ENCODE measurements around the gene LHFPL5.

The LHFPL5 gene

DNA sequence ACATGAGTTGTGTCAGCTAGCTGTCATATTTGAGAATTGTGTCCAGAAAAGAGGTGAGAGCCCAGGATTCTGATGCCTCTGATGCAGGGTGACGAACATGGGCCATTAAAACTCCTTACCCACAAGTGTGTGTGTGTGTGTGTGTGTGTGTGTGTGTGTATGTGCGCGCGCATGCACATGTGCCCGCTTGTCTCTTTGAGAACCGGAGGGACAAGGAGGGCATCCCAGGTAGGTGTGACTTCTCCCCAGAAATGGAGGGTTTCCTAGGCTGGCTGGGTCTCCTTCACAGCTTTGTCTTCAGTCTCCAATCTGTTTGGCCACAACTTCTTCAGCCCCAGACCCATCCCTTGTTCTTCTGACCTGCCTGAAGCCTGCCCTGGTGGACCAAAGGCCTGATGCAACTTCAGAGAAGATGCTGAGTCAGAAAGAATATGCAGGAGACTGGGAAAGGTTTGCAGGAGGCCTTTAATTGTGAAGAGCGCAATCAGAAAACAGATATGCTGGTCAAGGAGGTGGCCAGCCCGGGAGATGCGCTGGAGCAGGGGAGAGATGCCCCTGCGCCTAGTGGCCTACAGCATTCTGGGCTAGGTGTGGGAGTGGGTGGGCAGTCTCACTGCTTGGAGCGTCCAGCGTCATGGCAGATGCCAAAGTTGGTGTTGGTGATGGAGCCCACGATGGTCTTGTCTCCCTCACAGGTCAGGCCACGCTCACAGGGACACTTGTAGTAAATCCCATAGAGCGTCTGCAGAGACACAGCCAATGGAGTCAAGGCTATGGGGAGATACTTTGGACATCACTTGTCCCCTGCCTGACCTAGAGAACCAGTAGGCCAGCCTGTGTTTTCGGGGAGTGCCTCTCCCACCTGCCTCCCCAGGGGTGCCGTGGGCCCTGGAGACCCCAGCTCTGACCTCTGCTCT lies 10.4 kb upstream of the LHFPL5 start:
- no peak for DNase-seq

- no peak for DNase-seq
Observed at GRCh38 chr6:35795453-35796071, 9.6 kb upstream of the LHFPL5 start.

GRCh38 chr6:35796236-35796635 lies 8.9 kb upstream of the LHFPL5 start:
- no peak for DNase-seq

DNA sequence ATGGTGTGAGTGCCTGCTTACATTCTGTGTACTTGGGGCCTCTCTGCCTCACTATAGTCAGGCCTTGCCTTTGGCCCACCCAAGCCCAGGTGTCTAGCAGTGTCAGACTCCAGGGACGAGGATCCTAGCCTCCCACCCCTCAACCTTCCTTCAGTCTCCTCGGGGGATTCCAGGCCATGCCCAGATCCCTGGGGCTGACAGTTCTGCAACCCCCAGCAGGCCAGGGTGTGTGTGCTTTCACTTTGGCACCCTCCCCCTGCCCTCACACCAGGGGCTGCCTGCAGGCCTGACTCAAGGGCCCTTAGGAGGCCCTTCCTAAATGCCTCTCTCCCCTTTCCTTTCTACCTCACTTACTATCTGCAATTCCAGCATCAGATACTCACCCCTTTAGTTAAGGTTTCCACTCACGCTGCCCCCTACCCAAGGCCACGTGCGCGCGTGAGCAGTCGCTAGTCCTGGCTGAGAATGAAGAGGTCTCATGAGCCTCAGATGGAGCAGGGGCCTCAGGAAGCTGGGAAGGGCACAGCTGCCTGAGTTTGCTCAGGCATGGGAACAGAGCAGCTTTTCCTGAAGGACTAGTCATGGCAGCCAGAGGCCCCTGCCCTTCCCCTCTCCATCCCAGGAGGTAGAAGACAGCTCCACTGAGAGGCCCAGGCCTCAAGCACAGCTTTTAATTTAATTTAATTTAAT lies 7.2 kb upstream of the LHFPL5 start:
- DNase-seq, result no peak

DNA sequence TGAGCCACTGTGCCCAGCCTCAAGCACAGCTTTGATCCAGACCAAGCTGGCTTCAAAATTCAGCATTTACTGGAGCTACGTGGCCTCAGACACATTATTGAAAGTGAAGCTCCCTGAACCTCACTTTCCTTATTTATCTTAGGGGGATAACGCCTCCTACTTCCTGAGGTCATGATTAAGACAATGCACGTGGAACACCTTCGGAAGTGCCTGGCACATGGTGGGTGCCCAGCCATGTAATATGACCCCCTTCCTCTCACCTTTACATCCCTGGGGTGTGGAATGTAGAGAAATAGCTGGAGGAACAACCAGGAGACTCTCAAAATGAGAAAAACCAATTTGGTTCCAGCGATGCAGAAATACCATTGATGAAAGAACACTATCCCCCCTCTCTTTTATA lies 6.4 kb upstream of the LHFPL5 start:
- no peak for DNase-seq

DNA sequence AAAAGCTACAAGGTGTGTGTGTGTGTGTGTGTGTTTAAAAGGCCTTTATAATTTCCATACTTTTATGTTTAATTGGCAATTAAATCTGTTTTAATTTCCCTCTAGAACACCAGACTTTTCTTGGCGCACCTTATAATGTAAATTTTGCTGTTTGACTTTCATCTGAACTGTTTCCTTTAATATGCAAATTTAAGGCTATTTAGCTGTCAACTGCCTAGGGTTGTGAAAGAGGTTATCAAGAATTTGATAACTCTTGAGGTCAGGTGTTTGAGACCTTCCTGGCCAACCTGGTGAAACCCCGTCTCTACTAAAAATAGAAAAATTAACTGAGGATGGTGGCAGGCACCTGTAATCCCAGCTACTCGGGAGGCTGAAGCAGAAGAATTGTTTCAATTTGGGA lies 4.0 kb upstream of the LHFPL5 start:
- no peak for DNase-seq

DNA sequence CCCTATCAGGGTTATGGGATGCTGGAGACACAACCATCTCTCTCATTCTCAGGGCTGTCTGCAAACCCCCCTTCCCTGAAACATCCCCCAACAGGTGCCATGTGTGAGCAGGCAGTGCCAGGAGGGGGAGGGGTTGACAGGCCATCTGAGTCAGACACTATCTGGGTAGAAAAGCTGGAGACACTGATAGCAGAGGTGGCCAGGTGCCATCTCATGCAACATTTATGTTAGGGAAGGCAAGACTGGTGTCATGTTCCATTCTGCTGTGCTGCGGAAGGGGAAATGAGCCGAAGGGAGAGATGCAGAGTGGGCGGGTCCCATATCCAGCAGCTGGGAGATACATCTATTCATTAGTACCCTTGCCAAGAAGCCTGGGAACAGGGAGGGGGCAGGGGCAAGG lies 3.5 kb downstream of the LHFPL5 start:
- DNase-seq, result peak in 1 of 2 experiments; percentile 38

GRCh38 chr6:35809809-35810208 lies 4.7 kb downstream of the LHFPL5 start:
- no peak for DNase-seq

- DNase-seq, result no peak
Observed at GRCh38 chr6:35810971-35811698, 6.0 kb downstream of the LHFPL5 start.

DNA sequence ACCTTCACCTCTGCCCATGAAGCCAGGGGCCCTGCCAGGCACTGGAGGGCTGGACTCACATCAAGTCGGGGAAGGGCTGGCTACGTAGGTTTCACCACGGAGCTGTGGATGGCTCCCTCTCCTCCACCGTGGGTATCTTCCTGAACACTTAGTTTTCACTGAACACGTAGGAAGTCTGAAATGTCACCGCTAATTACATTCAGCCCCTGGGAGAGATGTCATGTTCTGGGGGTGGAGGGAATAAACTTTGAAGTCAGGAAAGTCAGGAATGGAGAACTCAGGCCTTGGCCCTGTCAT lies 6.5 kb downstream of the LHFPL5 start:
- no peak for DNase-seq

DNA sequence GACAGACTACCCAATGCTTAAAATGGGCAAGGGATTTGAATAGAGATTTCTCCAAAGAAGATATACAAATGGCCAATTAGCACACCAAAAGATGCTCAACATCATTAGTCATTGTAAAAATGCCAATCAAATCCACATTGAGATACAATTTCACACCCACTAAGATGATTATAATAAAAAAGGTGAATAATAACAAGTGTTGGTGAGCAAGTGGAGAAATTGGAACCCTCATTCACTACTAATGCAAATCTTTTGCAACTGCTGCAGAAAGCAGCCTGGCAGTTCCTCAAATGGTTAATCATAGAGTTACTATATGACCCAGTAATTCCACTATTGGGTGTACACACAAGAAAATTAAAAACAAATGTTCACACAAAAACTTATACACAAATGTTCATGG lies 12.4 kb downstream of the LHFPL5 start:
- DNase-seq, result no peak

DNA sequence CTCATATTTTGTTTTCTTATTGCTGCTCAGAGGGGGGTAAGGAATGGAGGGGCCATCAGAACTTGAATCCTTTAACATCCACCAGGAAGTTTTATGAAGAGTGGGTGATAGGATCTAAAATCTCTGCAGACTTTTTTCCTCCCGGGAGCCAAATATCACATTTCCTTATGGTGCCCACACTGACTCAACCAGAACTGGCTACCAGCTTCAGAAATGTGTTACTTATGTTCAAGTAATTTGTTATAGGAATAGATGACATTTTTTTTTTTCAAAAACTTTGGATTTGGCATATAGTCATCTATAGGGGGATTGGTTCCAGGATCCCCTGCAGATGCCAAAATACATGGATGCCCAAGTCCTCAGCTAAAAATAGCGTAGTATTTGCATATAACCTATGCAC lies 18.4 kb downstream of the LHFPL5 start:
- DNase-seq, result no peak

DNA sequence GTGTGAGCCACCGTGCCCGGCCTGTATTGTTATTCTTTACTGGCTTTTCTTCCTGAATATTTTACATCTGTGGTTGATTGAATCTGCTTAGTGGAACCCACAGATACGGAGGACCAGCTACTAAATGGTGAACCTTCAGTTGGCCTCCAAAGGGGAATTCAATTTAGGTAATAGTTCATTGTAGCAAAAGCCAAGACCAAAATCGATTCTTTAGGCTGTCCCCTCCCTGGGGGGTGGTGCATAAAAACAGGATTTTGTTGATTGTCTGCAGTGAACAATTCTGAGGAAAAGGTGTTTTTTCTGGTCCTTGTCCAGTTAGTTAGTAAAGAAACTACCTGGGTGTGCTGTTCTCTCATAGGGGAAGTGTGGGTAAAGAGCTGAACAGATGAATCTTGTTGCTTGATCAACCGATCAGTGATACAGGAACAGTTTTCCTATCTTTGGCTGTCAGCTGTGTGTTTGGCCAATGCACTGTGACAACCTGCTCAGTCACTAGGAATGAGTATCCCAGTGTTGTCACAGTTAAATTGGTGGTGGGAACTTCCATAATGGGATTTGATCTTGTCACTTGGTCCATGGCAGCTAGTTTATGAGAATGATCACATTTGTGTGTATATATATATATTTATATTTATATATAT lies 19.5 kb downstream of the LHFPL5 start:
- DNase-seq, result no peak

GRCh38 chr6:35829306-35829705 lies 24.2 kb downstream of the LHFPL5 start:
- no peak for DNase-seq

DNA sequence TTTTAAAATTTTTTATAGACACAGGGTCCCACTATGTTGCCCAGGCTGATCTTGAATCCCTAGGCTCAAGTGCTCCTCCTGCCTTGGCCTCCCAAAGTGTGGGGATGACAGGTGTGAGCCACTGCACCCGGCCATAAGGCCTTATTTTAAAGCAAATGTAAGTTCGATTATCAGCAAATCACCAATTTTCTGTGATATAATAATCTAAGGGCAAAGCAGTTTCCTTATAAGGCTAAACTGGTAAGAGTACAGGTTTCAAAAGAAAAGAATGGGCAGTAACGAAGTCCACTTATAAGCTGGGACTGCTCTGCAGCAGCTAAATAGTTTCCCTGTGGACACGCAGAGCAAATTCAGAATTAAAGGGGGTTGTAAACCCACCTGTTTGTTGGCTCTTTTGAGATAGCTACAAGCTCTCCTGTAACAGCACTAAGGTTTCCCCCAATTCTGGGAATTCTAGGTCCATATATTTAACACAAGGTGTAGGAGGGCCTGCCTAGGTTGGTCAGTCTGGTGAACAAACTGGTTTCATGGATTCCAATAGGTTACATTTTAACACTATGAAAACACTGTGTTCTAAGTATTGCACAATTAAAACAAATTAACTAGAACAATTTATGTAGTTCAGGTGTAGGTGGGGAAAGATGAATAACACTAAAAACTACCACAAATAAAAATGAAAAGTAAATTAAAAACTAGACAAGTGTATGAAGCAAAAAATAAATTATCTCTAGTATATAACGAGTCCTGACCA lies 26.3 kb downstream of the LHFPL5 start:
- no peak for DNase-seq

GRCh38 chr6:35833536-35833935 lies 28.4 kb downstream of the LHFPL5 start:
- no peak for DNase-seq

GRCh38 chr6:35839019-35839418 lies 33.9 kb downstream of the LHFPL5 start:
- DNase-seq, result no peak

- no peak for DNase-seq
Observed at GRCh38 chr6:35842381-35842780, 37.2 kb downstream of the LHFPL5 start.

DNA sequence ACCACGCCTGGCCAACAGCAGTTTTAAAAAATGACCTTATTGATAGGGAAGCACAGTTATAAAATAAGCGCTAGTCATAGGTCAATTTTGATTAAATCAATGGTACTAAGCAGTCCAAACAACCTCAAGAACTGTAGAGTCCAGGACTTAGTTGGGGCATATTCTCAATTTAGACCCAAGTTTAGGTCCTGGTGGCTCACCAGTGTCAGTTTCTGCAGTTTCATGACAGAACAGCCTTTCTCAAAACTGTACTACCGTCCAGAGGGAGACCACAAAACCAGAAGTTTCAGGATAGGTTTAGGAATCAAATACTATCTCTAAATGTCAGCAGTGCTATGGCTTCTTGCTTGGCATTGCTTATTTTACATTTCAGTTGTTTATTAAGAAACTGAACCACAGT lies 39.1 kb downstream of the LHFPL5 start:
- DNase-seq, result no peak

GRCh38 chr6:35850208-35850607 lies 45.1 kb downstream of the LHFPL5 start:
- no peak for DNase-seq

GRCh38 chr6:35852994-35853393 lies 47.8 kb downstream of the LHFPL5 start:
- no peak for DNase-seq

GRCh38 chr6:35856250-35856649 lies 51.1 kb downstream of the LHFPL5 start:
- DNase-seq, result no peak

Data from NCI-H446 (cell line).